ENCODE results near the gene TNFSF12.

Gene TNFSF12

DNA sequence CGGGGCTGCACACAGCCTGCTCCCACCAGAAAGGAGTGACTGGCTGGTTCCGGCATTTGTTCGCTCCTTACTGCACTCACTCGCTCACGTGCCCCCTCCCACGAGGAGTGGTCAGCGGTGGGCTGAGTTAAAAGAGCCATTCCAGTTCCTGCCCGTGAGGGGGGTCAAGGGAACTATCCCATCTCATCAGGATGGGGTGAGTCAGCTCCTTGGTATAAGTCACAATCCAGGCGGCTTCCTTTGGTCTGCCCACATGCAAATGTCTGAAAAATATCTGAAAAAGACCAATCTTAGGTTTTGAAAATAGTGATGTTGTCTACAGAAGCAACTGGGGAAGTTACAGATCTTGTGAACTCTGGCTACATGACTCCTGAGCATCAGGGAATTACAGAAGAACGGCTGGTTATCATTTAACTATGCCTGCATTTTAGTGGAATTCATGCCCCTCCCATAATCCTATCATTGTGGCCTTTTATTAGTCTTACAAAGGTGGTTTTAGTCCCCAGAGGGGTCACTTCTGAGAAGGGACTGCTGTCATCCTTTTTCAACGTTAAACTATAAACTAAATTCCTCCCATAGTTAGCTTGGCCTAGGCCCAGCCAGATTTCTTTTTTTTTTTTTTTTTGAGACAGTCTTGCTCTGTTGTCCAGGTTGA is 9.8 kb upstream of the TNFSF12 start:
- FAIRE-seq (no peak), DNase-seq (ENCODE audit: insufficient read length, low spot score) (no peak)

DNA sequence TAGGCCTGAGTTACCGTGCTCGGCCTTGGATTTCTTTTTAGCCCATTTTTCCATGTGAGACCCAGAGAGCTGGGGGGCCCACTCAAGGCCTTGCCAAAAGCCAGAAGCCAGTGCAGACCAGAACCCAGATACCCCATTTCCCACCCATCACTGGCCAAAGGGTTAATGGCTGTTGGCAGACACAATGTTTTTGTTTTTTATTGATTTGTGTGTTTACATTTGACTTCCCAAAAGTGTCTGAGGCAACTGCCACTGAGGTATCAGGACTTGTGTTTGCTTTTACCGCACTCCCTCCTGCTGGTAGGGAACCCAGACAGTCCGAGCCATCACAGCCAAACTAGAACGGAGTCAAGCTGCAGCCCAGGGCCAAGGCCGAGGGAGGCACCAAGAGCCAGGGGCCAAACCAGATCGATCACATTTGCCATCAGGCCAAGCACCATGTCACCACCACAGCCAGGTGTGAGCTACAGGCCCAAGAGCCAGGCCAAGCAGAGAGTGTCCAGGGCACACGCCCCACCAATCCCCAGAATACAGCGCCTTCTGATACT is 7.7 kb upstream of the TNFSF12 start:
- FAIRE-seq (no peak), DNase-seq (ENCODE audit: insufficient read length, low spot score) (no peak)

DNA sequence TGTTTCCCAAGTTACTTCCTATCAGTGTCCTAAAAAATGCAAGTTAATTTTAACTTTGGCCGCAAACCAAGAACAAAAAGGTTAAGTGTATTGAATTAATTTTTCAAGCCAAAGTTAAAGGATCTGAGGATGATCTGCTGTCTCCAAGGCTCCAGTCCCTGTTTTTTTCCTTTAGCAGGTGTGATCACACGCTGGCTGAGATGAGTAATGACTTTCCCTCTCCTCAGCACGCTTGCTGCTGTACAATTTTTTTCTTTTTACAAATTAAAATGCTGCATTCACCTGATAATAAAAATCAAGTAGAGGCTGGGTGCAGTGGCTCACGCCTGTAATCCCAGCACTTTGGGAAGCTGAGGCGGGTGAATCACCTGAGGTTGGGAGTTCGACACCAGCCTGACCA is 3.9 kb upstream of the TNFSF12 start:
- no peak for DNase-seq (ENCODE audit: insufficient read length, low spot score)
- no peak for FAIRE-seq

DNA sequence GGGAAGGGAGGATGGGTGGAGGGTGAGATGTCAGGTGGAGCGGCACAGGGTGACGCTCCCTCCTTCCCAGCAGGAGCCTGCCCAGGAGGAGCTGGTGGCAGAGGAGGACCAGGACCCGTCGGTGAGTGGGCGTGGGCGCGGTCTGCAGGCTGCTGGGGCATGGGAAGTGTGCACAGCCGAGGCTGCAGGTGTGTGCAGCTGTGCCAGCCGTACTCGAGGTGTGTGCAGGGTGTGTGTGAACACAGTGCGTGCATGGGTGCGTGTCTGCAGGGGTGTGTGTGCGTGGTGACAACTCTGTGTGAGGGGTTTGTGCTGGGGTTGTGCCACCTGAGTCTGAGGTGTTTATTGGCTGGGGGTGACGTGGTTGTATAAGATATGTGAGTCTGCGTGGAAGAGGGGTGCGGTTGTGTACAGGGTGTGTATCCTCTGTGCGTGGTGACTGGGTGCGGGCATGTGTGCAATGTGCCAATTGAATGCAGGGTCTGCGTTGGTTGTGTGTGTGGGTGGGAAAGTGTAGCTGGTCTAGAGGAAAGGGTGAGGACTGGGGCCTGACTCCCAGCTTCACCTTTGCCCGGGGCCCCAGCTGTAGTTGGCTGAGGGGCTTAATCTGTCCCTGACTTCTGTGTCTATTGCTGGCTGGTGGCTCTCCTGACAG is 670 bp downstream of the TNFSF12 start:
- DNase-seq (ENCODE audit: insufficient read length, low spot score) = no peak
- FAIRE-seq = peak; percentile 37

DNA sequence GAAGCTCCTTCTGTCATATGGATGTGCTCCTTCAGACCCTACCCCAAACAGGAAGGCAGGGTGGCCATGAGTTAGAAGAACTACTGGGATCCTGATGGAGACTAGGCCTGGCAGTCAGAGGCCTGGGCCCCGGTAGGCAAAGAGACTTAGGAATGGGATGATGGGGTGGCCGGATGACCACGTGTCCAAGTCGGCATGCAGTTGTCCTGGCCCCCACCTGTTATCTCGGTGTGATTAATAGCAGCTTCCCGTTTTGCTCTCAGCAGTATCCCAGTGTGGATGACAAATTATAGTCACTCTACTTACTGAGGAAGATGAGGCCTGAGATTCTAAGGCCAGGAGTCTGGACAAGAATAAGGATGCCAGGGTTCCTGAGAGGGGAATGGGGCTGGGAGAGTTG is 1.5 kb downstream of the TNFSF12 start:
- DNase-seq (ENCODE audit: insufficient read length, low spot score) (no peak), FAIRE-seq (no peak)

DNA sequence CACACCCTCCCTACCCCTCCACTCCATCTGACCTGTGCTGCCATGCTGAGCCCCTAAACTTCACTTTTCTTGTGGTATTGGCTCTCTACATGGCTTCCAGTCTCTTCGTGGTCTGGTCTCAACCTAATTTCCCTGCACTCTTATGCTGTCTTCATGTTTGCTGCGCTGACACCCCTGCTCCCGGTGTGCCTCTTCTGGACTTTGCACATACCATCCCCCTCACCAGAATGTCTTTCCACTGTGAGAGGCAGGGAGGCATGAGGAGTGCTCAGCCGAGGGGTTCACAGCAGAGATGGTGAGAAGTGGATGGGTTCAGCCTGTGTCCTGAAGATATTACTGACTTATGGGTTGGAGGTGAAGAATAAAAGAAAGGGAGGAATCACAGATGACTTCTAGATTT is 2.5 kb downstream of the TNFSF12 start:
- FAIRE-seq (no peak), DNase-seq (ENCODE audit: insufficient read length, low spot score) (no peak)

DNA sequence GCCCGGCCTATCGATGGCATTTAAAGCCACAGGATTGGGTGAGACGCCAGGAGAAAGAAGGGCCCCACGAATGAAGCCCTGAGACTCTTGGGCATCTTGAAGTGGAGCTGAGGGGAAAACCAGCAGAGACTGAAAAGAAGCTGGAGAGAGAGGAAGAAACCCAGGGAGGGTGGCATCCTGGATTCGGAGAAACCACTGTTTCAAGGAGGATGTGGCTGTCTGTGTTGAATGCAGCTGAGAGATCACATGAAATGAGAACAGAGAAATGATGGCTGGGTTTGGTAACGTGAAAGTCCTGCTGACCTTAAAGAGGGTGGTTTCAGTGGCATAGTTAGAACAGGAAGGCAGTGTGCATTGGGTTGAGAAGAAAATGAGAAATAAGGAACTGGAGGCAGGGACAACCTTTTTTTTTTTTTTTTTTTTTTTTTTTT is 3.8 kb downstream of the TNFSF12 start:
- FAIRE-seq = peak; percentile 98
- DNase-seq (ENCODE audit: insufficient read length, low spot score) = peak; percentile 85

DNA sequence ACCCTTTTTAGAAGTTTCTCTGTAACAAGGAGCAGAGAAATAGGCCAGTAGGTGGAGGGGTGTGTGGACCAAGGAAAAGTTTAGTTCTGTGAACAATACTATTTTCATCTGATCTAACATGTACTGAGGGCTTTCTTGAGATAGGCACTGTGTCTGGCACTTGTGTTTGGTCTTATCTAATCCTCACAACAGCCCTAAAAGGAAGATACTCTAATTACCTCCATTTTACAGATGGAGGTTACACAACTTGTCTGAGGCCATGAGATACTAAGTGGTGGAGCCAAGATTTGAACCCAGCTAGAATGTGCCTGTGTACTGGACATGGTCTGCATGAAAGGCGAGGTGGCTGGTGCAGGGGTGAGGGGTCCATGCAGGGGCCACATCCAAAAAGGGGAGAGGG is 4.5 kb downstream of the TNFSF12 start:
- no peak for DNase-seq (ENCODE audit: insufficient read length, low spot score)
- peak; percentile 35 for FAIRE-seq

DNA sequence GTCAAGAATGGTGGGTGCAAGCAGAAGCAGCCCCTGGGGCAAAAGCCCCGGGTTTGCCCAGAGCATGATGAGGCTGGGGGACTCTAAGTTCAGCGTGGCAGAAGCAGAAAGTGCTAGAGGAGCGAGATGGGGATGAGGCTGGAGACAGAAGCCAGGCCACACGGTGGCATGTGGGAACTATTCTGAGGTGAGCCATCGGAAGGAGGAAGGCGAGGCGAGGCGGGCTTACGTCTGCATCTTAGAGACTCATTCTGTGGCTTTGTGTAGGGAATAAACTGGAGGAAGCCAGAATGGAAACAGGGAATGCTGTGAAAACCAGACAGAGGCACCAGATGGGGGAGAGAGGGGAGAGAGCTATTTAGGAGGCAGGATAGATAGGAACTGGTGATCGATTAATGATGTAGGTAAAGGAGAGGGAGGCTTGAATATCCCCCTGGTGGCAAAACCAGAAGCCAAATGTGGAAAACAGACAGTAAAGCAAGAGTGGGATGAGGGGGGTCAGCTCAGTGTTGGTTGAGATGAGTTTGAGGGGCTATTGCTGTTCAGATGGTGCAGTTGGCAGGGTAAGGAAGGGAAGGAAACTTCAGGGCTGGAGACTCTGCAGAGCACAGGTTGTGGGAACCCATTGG is 6.6 kb downstream of the TNFSF12 start:
- FAIRE-seq = no peak
- DNase-seq (ENCODE audit: insufficient read length, low spot score) = no peak

DNA sequence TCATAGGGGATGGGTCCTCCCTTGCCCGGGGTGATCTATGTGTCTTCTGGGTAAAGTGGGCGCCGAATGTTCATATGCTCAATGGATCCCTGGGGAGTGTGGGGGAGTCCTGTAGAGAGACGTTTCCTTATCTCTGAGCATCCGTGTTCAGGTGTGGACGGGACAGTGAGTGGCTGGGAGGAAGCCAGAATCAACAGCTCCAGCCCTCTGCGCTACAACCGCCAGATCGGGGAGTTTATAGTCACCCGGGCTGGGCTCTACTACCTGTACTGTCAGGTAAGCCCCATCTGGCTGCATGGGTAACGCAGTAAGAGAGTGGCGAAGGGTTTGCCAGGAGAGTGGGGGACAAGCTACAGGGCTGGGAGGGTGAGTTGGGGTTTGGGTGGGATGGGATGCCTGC is 7.8 kb downstream of the TNFSF12 start:
- DNase-seq (ENCODE audit: insufficient read length, low spot score) (no peak), FAIRE-seq (no peak)

DNA sequence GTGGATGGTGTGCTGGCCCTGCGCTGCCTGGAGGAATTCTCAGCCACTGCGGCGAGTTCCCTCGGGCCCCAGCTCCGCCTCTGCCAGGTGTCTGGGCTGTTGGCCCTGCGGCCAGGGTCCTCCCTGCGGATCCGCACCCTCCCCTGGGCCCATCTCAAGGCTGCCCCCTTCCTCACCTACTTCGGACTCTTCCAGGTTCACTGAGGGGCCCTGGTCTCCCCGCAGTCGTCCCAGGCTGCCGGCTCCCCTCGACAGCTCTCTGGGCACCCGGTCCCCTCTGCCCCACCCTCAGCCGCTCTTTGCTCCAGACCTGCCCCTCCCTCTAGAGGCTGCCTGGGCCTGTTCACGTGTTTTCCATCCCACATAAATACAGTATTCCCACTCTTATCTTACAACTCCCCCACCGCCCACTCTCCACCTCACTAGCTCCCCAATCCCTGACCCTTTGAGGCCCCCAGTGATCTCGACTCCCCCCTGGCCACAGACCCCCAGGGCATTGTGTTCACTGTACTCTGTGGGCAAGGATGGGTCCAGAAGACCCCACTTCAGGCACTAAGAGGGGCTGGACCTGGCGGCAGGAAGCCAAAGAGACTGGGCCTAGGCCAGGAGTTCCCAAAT is 8.4 kb downstream of the TNFSF12 start:
- no peak for FAIRE-seq
- DNase-seq (ENCODE audit: insufficient read length, low spot score) = no peak

DNA sequence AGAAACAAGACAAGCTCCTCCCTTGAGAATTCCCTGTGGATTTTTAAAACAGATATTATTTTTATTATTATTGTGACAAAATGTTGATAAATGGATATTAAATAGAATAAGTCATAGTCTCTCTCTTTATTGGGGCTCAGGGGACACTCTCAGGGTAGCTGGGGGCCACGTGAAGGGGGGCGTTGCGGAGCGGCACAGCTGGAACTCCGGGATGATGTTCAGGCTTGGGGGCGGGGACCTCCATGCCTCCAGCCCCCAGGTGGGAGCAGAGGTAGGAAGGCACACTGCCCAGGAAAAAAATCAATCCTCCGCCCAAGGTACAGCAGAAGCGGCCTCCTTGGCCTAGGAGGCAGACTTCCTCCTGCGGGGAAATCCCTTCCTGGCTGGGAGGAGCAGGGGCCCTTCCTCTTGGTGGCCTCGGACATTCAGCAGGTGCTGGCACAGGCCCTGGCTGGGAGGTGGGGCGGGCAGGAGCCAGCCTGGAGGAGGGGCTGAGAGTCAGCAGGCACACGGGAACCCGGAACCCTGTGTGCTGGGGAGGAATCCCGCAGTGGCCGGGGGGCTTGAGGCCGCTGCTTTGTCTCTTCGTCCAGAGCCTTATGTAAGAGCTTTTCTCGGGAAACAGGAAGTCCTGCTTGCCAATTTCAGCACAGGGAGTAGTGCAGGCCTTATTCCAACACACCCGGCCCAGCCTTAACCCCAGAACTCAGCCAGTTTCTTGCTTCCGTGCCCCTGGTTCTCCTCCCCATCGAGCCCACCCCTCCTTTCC is 9.1 kb downstream of the TNFSF12 start:
- DNase-seq (ENCODE audit: insufficient read length, low spot score) (no peak), FAIRE-seq (peak; percentile 95)

DNA sequence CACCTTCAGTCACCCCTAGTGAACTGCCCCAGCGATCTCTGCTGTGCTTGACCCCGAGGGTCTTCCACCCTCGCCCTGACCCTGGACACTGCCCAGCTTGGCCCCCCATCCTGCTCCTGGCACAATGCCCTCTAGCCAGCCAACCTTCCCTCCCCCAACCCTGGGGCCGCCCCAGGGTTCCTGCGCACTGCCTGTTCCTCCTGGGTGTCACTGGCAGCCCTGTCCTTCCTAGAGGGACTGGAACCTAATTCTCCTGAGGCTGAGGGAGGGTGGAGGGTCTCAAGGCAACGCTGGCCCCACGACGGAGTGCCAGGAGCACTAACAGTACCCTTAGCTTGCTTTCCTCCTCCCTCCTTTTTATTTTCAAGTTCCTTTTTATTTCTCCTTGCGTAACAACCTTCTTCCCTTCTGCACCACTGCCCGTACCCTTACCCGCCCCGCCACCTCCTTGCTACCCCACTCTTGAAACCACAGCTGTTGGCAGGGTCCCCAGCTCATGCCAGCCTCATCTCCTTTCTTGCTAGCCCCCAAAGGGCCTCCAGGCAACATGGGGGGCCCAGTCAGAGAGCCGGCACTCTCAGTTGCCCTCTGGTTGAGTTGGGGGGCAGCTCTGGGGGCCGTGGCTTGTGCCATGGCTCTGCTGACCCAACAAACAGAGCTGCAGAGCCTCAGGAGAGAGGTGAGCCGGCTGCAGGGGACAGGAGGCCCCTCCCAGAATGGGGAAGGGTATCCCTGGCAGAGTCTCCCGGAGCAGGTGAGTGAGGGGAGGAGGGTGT is 9.9 kb downstream of the TNFSF12 start, which contains the start of gene TNFSF13:
Gene TNFSF13 (plus strand): TSS at position 207 of the 776 bp plus-strand sequence. CDS start 290 bp downstream, at position 497.
- FAIRE-seq (no peak), DNase-seq (ENCODE audit: insufficient read length, low spot score) (no peak)

DNA sequence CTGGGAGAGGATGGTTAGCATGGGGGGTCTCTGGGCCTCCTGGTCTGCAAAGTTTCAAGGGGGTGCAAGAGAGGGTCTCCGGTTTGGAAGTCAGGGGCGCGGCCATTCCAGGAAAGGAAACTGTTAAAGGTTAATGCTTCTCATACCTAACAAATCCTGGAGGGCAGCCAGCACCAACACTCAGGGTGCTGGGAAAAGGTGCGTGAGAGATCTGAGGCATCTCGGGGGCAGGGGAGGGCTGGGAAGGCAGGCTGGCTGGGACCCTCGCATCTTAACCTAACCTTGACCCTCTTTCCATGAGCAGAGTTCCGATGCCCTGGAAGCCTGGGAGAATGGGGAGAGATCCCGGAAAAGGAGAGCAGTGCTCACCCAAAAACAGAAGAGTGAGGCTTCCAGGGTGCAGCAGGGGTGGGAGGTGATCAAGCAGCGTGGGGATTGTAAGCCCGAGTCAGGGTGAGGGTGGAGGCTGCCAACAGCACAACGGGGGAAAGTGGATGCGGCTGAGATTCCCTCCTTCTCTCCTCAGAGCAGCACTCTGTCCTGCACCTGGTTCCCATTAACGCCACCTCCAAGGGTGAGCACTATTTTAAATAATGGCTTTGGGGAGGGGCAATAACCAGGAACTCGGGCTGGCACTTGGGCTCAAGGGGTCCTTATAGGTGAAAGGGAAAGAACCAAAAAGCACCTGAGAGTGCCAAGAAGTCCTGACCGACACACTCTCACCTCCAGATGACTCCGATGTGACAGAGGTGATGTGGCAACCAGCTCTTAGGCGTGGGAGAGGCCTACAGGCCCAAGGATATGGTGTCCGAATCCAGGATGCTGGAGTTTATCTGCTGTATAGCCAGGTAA is 10.7 kb downstream of the TNFSF12 start:
- FAIRE-seq (peak; percentile 73), DNase-seq (ENCODE audit: insufficient read length, low spot score) (no peak)

DNA sequence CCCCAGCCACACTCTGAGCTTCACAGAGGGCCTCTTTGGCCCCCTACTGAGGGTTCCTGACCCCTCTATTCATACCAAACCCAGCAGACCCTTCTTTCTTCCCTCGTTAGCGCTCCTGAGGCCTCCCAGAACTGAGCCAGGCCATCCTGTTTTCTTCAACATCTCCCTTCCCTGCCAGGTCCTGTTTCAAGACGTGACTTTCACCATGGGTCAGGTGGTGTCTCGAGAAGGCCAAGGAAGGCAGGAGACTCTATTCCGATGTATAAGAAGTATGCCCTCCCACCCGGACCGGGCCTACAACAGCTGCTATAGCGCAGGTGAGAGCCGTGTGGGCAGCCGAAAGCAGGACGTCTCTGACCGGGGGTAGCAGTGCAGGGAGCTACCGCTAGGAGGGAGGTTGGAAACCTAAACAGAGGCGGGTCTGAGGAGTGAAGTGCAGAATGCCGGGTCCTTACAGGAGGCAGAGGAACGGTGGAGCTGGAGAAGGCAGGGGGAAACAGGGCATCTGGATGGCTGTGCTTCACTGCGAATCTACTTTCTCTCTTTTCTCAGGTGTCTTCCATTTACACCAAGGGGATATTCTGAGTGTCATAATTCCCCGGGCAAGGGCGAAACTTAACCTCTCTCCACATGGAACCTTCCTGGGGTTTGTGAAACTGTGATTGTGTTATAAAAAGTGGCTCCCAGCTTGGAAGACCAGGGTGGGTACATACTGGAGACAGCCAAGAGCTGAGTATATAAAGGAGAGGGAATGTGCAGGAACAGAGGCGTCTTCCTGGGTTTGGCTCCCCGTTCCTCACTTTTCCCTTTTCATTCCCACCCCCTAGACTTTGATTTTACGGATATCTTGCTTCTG is 11.5 kb downstream of the TNFSF12 start:
- FAIRE-seq (no peak), DNase-seq (ENCODE audit: insufficient read length, low spot score) (no peak)

DNA sequence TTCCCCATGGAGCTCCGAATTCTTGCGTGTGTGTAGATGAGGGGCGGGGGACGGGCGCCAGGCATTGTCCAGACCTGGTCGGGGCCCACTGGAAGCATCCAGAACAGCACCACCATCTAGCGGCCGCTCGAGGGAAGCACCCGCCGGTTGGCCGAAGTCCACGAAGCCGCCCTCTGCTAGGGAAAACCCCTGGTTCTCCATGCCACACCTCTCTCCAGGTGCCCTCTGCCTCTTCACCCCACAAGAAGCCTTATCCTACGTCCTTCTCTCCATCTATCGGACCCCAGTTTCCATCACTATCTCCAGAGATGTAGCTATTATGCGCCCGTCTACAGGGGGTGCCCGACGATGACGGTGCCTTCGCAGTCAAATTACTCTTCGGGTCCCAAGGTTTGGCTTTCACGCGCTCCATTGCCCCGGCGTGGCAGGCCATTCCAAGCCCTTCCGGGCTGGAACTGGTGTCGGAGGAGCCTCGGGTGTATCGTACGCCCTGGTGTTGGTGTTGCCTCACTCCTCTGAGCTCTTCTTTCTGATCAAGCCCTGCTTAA is 12.2 kb downstream of the TNFSF12 start:
- FAIRE-seq = peak; percentile 97
- DNase-seq (ENCODE audit: insufficient read length, low spot score) = peak; percentile 86

DNA sequence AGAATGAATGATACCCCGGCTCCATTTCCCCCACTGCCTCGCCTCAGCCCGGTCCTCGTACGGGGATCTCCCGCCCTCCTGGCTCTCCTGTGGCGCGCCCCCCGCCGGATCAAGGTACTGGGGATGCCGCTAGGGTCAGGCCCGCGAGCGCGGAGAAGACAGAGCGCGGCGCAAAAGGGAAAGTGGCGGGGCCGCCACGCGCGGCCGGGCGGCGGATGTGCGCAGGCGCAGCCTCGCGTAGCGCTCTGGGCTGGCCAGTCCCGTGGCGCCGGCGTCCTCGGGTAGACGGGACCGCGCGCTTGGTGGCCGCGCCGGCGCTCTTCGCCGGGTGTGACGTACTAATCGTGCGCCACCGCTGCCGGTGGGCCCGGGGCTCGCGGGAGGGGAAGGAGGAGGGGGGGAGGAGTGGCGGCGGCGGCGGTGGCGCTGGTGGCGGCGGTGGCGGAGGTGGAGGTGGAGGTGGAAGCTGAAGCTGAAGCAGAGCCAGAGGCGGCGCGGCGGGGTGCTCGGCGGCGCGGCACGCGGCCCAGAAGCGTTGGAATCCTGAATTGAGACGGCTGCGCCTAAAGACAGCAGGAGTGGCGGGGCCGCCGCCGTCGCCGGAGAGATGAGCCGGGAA is 12.8 kb downstream of the TNFSF12 start, which contains the start of gene SENP3:
Gene SENP3 (plus strand): TSS at position 331 of the 619 bp plus-strand sequence. CDS start 1,158 bp downstream, outside the sequence.
- FAIRE-seq (no peak), DNase-seq (ENCODE audit: insufficient read length, low spot score) (peak; percentile 90)

Measured in GM19239 (cell line).